ENCODE results near the gene LRRC4C.

Gene LRRC4C

DNA sequence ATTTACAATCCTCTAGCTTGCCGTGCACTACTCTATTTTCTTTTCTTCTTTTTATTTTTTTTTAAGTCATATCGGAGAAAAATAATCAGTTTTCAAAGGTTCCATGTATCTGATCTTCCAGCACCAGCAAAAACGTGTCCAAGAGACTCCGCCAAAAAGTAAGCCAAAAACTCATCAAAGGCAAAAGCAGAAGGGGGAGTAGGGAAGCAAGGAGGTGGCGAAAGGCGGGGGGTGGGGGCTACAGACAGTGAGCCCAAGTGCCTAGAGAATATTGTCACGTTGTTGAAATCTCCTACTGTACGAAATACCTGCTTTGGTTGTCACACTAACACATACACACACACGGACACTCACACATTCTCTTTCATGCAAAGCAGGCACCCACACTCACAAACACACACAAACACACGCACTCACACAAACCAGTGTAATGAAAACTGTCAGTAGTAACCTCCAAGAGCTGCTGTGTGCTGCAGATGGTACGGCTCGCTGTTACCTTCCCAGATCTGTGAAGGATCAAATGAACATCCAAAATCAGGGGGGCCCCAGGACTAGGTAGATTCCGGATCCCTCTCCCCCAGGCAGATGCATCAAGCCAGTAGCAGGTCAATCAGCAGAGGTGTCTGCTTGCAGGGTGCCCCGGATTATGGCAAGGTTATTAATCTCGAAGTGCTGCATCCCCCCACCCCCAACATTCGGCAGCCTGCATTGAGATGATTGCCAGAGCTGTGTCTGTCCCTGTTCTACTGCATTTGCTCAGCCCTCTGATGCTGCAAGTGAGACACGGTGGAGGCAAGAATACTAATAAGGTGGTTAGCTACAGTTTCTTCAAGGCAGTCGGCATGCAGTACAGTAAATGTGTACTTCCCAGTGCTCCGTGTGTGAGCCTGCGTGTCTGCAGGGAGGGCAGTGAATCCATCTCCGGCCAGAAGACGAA lies at the start of gene LRRC4C:
Gene LRRC4C (minus strand): TSS at position 188 of the 937 bp plus-strand sequence.
- DNase-seq: peak; percentile 50

DNA sequence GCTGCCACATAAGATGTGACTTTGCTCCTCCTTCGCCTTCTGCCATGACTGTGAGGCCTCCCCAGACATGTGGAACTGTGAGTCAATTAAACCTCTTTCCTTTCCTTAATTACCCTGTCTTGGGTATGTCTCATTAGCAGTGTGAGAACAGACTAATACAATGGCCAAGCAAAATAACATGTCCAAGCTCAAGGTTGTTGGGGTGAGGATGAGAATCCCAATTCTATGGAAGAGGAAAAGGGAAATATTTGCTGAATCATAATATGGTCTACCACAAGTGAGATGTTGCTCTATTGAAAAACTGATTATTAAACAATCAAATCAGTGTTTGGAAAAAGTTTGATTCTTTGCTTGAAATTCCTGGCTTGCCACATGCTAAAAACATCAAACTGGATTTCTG lies 48.7 kb upstream of the LRRC4C start:
- no peak for DNase-seq

DNA sequence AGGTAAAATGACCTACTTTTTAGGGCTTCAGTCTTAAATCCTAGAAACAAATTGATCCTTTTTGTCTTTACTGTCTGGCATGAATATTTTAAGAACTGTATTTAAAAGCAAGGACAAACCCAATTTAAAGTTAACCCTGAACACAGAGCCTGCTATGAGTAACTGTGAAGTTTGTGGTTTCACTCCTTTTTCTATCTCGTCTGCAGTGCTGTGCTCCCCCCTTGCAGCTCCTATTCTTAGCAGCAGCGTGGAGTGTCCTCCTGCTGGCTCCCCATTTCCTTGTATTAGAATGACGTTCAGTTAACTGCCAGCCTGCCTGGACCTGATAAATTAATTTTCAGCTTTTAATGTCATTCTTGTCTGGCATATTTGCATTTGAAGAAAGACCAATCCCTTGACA lies 40.0 kb upstream of the LRRC4C start:
- DNase-seq: no peak

DNA sequence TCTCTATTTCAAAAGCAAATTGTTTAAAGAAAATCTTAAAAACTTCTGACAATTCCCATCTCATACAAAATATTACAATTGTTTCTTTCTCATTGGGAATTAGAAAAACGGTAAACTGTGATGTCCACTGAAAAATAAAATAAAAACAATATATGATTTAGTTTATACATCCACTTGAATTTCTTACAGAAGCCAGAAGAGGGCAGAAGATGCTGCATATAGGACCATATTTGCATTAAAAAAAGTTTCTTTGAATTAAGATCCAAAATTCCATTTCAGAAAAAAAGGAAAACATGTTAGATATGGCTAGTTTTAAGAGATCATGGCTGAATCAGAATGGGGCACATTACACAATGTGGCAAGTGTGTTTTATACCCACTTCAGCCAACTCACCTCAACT lies 39.3 kb upstream of the LRRC4C start:
- DNase-seq: peak; percentile 3

DNA sequence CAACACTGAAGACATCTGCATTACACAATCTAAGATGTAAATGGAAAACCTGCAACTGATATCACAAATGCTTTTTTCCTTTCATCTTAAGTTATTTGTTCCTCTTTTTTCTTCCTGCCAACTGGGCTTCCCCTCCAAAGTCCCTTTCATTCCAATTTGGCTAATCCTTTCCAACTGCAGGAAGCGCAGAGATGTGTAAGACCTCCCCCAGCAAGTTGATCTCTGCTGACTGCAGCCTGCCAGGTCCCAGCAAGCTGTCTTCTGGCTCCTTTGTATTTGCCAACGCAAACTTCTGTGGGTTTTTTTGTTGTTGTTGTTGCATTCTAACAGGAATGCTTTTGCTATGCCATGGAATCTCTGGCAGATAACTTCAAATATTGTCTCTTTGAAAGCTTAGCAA lies 38.5 kb upstream of the LRRC4C start:
- peak; percentile 68 for DNase-seq

DNA sequence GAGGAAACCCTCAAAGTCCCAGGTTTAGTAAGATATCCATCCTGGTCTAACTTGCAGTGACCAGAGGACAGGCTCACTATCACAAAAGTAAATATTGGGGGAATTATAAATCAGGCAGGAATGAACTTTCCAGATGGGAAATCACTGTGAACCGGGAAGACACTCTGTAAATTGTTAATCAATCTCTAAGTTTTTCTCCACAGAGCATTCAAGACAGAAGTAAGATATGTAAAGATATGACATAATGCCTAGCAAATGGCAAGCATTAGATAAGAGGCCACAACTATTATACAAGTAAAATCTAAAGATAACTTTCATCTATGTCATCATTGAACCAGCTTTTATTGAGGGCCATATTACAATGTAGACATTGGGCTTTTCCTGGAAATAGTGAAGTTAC lies 35.3 kb upstream of the LRRC4C start:
- DNase-seq: no peak

- no peak for DNase-seq
These were observed 27.0 kb upstream of the LRRC4C start for GRCh38 chr11:41486424-41486823.

DNA sequence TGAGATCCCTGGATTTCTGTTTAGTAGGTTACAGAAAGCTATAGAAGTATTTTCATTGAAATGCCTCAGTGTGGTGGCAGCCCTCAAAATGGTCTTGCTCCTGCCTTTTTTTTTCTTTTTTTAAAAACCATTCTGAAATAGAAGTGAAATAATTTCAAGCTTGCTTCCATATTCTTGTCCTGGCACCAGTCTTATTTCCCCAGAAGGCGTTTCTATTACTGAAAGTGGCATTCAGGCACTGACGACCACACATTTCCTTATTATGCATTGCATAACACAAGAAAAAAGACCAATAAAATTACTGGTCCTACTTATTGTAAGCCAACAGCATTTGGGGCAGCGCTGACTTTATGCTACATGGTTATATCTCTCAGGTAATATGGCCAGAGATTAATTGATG lies 24.5 kb upstream of the LRRC4C start:
- DNase-seq: no peak

DNA sequence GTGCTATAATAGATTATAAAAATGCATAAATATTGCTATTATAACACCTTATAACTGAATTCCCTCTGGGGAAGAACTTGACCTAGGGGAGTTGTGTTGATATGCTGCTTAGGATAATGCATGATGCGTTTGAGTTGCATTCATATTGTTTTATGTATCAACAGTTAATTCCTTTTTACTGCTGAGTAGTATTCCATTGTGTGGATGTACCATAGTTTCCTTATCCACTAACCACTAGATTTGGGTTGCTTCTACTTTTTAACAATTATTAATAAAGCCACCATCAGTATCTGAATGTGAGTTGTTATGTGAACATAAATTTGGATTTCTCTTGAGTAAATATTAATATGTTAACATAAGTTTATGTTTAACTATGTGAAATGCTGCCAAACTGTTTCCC lies 19.7 kb upstream of the LRRC4C start:
- DNase-seq: no peak

DNA sequence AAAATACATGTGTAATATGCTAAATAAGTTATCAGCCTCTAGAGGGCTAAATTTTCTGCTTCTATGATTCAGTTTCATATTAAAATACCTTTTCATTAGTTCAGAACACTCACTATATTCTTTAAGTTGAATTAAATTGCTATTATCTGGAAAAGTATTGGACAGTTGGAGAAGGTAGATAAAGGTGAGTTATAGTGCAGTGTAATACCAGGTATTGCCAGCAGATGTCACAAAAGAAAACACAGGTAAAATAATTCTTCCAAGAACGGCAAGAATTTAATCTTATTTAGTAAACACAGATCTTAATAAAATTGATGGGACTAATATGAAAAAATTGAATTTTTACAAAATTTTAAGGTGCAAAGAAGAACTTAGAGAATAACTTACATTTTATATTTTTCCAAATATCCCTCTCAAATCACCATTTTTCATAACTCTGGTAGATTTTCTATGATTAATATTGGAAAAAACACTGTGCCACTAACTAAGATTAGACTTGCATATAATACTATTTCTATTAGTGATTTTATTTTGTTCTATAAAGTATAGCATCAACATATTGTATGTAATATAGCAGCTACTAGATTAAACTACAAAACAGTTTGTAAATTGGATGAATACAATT lies 1.7 kb upstream of the LRRC4C start:
- DNase-seq: peak; percentile 30

DNA sequence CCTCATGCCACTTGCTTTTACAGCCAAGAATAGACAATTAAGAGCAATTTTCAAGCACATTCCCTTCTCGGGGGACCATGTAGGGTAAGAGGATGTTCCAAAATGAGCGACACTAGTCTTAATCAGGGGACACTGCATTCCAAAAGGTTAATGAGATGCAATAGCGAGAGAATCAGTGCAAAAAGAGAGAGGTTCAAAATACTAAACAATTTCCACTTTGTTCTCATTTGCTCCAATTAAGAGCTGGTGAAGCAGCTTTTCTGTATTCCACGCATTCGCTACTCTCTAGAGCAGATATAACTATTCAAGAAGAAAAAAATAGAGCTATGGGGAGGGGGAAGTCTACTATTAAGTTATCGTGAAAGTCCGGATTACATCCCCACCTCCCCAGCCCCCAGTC lies 811 bp downstream of the LRRC4C start:
- no peak for DNase-seq

GRCh38 chr11:41458154-41458553 lies 1.3 kb downstream of the LRRC4C start:
- DNase-seq: no peak

DNA sequence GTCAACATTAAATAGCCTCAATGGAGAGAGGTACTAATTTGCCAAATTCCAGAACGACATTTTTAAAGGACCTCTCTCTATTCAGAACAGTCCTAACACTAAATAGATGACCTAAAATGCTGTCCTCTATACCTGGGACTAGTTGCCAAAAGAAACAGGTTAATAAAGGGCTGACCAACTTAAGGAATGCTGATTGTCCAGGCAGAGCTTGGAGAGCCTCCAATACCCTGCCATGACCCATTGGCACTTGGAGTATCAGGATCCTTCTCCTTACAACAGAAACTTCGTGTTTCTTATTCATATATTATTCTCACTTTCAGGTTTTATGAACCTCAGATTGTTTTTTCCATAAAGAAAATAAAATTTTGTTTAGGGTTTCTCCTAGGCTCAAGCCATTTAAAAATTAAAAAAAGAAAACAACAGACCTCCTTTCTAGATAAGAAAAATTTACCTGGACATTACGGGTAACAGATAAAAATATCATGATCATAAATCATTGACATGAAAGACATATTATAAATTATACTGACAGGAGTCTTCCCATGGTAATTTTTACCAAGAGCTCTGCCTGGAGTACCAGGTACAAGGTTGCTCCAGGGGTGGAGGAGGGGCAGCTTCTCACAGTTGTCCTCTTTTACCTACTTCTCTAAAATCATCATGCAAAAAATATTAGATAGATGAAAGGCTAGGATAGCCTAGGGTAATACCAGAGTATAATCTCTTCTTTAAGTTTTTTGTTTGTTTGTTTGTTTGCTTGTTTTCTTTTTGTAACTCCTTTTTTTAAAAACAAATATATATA lies 2.0 kb downstream of the LRRC4C start:
- DNase-seq: no peak

DNA sequence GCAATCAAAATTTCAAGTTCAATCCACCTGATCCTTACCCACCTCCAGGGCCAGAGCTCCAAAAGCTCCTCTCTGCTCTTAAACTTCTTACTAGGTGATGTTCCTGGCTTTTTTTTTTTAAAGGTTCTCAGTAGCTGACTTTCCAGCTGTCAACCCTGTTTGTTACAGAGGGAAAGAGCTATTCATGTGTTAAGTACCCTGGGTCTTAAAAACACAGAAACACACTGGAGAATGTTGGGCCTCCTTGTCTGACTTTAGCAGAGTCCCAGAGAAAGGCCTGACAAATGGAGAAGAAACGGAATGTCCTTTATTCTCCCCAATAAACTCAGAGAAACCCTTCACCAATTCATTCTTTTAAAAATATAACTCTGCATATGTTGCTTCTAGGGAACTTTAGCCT lies 3.2 kb downstream of the LRRC4C start:
- no peak for DNase-seq

DNA sequence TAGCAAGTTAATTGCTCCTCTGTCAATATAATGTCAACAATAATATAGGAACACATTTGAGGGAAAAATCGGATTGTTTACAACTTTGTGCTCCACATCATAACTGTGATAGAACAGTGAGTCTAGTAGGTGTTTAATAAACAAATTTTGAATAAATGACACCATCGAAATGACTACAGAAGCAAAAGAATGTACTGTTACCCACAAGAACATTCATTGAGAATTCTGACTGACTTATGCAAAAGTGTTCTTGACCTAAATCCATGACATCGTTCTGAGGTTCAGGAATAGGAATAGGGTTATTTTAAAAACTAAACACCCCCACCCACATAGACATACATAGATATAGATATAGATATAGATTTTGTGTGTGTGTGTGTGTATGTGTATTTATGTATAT lies 8.4 kb downstream of the LRRC4C start:
- no peak for DNase-seq

- no peak for DNase-seq
These were observed 9.9 kb downstream of the LRRC4C start for GRCh38 chr11:41449483-41450050.

GRCh38 chr11:41446566-41446965 lies 12.9 kb downstream of the LRRC4C start:
- DNase-seq: peak; percentile 60

- DNase-seq: peak; percentile 31
These were observed 13.3 kb downstream of the LRRC4C start for GRCh38 chr11:41446107-41446506.

DNA sequence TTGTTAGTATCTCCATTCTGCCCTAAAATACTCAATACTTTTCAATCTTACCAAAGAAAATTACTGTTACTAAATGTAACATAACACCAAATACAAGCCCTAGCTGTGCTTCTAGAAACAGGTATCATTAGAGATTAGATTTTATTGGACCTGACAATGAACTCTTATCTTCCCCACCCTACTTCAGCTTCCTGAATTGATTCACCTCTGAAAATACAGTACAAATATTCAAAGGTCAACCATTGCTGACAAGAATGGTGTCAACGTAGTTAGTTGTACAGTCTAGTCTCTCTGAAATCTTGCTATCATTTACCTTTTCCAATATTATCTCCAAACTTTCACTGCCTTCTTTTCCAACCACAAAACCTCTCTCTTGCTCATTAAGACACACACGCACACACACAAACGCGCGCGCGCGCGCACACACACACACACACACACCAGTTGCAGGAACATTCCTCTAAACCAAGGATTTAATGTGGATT lies 22.4 kb downstream of the LRRC4C start:
- no peak for DNase-seq

DNA sequence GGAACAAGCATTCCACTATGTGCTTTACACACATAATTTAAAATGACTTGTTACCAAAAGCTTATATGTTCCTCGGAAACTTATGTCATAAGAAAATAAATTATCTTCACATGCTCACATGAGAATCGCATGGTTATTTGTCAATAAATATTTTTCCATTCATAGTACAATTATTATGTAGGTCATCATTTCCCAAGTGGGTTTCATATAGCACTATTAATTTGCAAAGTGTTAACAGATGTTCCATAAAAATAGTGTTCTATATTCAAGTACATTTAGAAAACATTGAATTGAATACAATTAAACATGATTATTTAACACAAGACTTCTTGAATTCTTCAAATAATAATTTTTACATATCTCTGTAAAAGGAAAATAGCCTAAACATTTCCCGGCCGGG lies 23.9 kb downstream of the LRRC4C start:
- DNase-seq: no peak

DNA sequence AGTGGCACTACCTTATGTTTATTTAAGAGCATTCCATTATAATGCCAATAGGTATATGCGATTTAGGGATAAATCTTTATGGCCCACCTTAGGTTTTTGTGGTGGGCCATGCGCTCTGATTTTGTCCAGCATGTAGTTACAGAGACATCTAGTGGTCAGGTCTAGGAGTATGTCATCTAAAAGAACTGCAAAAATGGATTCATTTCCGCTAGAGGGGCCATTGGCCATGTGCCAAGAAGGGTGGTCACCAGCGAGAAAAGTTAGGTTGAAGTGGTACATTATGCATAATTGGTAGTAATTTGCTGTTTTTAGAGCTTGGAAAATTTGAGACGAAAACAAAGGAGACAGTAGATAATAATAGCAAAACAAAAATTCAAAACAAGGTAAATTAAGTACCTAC lies 27.7 kb downstream of the LRRC4C start:
- DNase-seq: peak; percentile 32

DNA sequence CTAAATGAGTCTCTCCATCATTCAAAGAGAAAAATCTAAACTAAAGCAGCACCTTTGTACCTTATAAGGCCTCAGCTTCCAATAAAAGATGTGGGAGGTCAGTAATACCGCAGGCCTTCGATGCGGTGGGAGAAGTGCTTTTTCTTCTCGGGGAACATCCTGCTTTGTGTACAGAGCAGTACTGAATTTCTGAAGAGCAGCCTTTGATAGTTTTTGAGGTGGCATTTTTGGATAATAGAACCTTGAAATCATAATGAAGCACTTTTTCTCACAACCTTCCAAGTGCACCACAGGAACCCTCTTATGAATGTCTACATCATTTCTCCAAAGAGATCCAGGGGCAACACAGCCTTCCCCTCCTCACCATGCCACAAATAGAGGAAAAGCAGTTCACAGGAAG lies 39.6 kb downstream of the LRRC4C start:
- DNase-seq: no peak
